SK-N-SH (cell line): ENCODE measurements around the gene TRPC4AP. TPM values are rescaled to one million over a fixed set of nuclear protein-coding genes. Genes with fewer than 3 reads are reported as not detected.

Source experiments
- CTCF ChIA-PET: fragments of 300-600, 350-600 bp; formaldehyde crosslinking; extraction: SDS; loops from one replicate; lab custom pipeline; 2021; lab: Yijun Ruan, JAX
- POLR2A ChIA-PET: fragments of 350-600 bp; sonication (Branson Sonifier 250); formaldehyde crosslinking; extraction: SDS; loops from one replicate; lab custom pipeline; 2020; ENCODE audit warnings: antibody characterized with exemption, inconsistent platforms; lab: Yijun Ruan, JAX
- DNase-seq: peaks from one replicate; pipeline ENCODE4 v3.0.0; 2012
- H2AFZ ChIP-seq: fragments of 200-600 bp; sonication (generic); 2 replicates; pipeline ENCODE4 v1.8.1; 2016; ENCODE audit warnings: antibody characterized with exemption, mild to moderate bottlenecking, low read depth
- H3F3A ChIP-seq: fragments of 200-600 bp; sonication (generic); replicated peaks from 2 replicates; pipeline ENCODE3; 2016; ENCODE audit warnings: antibody characterized with exemption, mild to moderate bottlenecking; ENCODE audit not compliant: insufficient read depth
- H3K27ac ChIP-seq, 2 experiments: fragments of 200-500 bp in 1 of 2; fragments of 200-600 bp in 1 of 2; sonication (Bioruptor generic) in 1 of 2; sonication (generic), shearing (Covaris generic) in 1 of 2; 2 replicates each; pipeline versions ENCODE4 v1.5.1 to v1.6.1; 2014 to 2016; ENCODE audit warnings: low read depth in 2 of 2, inconsistent platforms in 1 of 2, low read length in 1 of 2, mild to moderate bottlenecking in 1 of 2, mixed read lengths in 1 of 2
- H3K27me3 ChIP-seq: fragments of 200-600 bp; sonication (generic), shearing (Covaris generic); 2 replicates; pipeline ENCODE4 v1.6.1; 2016; ENCODE audit warnings: mixed run types; ENCODE audit not compliant: insufficient read depth
- H3K36me3 ChIP-seq, 2 experiments: fragments of 200-500 bp in 1 of 2; fragments of 200-600 bp in 1 of 2; sonication (Bioruptor generic) in 1 of 2; sonication (generic) in 1 of 2; replicated peaks in 1 of 2; 2 replicates each; pipeline versions ENCODE3 to v1.5.1; 2014 to 2016; ENCODE audit warnings: low read length in 1 of 2, mild to moderate bottlenecking in 1 of 2; ENCODE audit not compliant: insufficient read depth in 2 of 2, control insufficient read depth in 1 of 2
- H3K4me1 ChIP-seq, 2 experiments: fragments of 200-500 bp in 1 of 2; fragments of 200-600 bp in 1 of 2; sonication (Bioruptor generic) in 1 of 2; sonication (generic), shearing (Covaris generic) in 1 of 2; 2 replicates each; pipeline versions ENCODE4 v1.5.1 to v1.6.1; 2014 to 2016; ENCODE audit warnings: low read depth in 1 of 2, low read length in 1 of 2, mixed run types in 1 of 2; ENCODE audit not compliant: insufficient read depth in 2 of 2, control insufficient read depth in 1 of 2
- H3K4me2 ChIP-seq: fragments of 200-600 bp; sonication (generic), shearing (Covaris generic); 2 replicates; pipeline ENCODE4 v1.6.1; 2017; ENCODE audit warnings: mixed run types
- H3K4me3 ChIP-seq, 2 experiments: fragments of 200-500 bp in 1 of 2; fragments of 200-600 bp in 1 of 2; sonication (Bioruptor generic) in 1 of 2; sonication (generic), shearing (Covaris generic) in 1 of 2; 2 replicates each; pipeline versions ENCODE4 v1.5.1 to v1.8.1; 2014 to 2016; ENCODE audit warnings: low read depth in 2 of 2, inconsistent platforms in 1 of 2, low read length in 1 of 2, mild to moderate bottlenecking in 1 of 2, mixed read lengths in 1 of 2, moderate library complexity in 1 of 2
- H3K79me2 ChIP-seq: fragments of 200-600 bp; sonication (generic); 2 replicates; pipeline ENCODE4 v1.8.1; 2017; ENCODE audit warnings: mild to moderate bottlenecking; ENCODE audit not compliant: insufficient read depth
- H3K9ac ChIP-seq: fragments of 200-600 bp; sonication (generic); 2 replicates; pipeline ENCODE4 v1.6.1; 2017; ENCODE audit warnings: mixed run types
- H3K9me2 ChIP-seq: fragments of 200-600 bp; sonication (generic); 2 replicates; pipeline ENCODE4 v1.6.1; 2017; ENCODE audit warnings: mixed run types
- H3K9me3 ChIP-seq: fragments of 200-600 bp; sonication (generic); 2 replicates; pipeline ENCODE4 v1.6.1; 2017; ENCODE audit warnings: mixed run types, mild to moderate bottlenecking, moderate library complexity
- H4K20me1 ChIP-seq: fragments of 200-600 bp; sonication (generic); 2 replicates; pipeline ENCODE4 v1.6.1; 2017; ENCODE audit warnings: mild to moderate bottlenecking, mixed run types; ENCODE audit not compliant: insufficient read depth
- ELF1 ChIP-seq: IDR thresholded peaks from 2 replicates; pipeline ENCODE4 v1.4.0; 2012
- EP300 ChIP-seq, 2 experiments: IDR thresholded peaks; 2 replicates each; pipeline versions ENCODE4 v1.4.0 to v1.6.1; 2012; ENCODE audit warnings: borderline replicate concordance in 1 of 2, low read depth in 1 of 2, low read length in 1 of 2
- EZH2phosphoT487 ChIP-seq: fragments of 200-600 bp; sonication (generic); IDR thresholded peaks from 2 replicates; pipeline ENCODE4 v1.6.1; 2017; ENCODE audit warnings: low read depth, mixed run types, mild to moderate bottlenecking, antibody characterized with exemption, moderate library complexity, borderline replicate concordance
- FOXJ3 ChIP-seq: sonication (generic); formaldehyde crosslinking; IDR thresholded peaks from 2 replicates; pipeline ENCODE4 v1.5.1; 2020; ENCODE audit warnings: mild to moderate bottlenecking, missing genetic modification reagents
- GATA2 ChIP-seq: sonication (generic); formaldehyde crosslinking; IDR thresholded peaks from 2 replicates; pipeline ENCODE4 v1.5.0; 2020; ENCODE audit warnings: mild to moderate bottlenecking, missing genetic modification reagents
- MXI1 ChIP-seq: IDR thresholded peaks from 2 replicates; pipeline ENCODE4 v1.6.1; 2012; ENCODE audit warnings: mild to moderate bottlenecking, low read depth, low read length, improper control_type of control experiment
- NFIC ChIP-seq: IDR thresholded peaks from 2 replicates; pipeline ENCODE4 v1.4.0; 2012; ENCODE audit warnings: borderline replicate concordance
- POLR2AphosphoS5 ChIP-seq: IDR thresholded peaks from 2 replicates; pipeline ENCODE4 v1.6.1; 2012; ENCODE audit warnings: low read depth, low read length
- RCOR1 ChIP-seq: fragments of 150-350 bp; IDR thresholded peaks from 2 replicates; pipeline ENCODE4 v1.6.1; 2017; ENCODE audit warnings: antibody characterized with exemption, low read length
- RXRA ChIP-seq: IDR thresholded peaks from 2 replicates; pipeline ENCODE4 v1.4.0; 2012; ENCODE audit warnings: low read depth, mild to moderate bottlenecking, borderline replicate concordance
- SIN3A ChIP-seq: IDR thresholded peaks from 2 replicates; pipeline ENCODE4 v1.6.1; 2012; ENCODE audit warnings: low read depth, mild to moderate bottlenecking, low read length, moderate library complexity, borderline replicate concordance
- TAF1 ChIP-seq: IDR thresholded peaks from 2 replicates; pipeline ENCODE4 v1.6.1; 2012; ENCODE audit warnings: low read depth, mild to moderate bottlenecking, low read length, moderate library complexity, borderline replicate concordance
- WGBS: methylation state at CpG from one replicate; pipeline ENCODE4 v1.1.6; 2017; ENCODE audit warnings: low lambda C conversion rate; 5-methylcytosine and 5-hydroxymethylcytosine counted together
- polyA plus RNA-seq, 3 experiments: library from polyadenylated mRNA; depleted of rRNA; stranded (reverse); fragments of >200 nt; gene quantifications; 2 replicates each; pipeline ENCODE4 v1.2.3, GENCODE V29; 2012
- TF ChIP-seq, protein P1 (sequence below): IDR thresholded peaks from 2 replicates; pipeline ENCODE4 v1.6.1; 2012; ENCODE audit warnings: mild to moderate bottlenecking, low read depth, low read length, moderate library complexity
- TF ChIP-seq, protein P2 (sequence below): IDR thresholded peaks from 2 replicates; pipeline ENCODE4 v1.4.0; 2012; ENCODE audit warnings: low read depth, borderline replicate concordance

TRPC4AP gene
- polyA plus RNA-seq, 1 of the 3 experiments (the other 2 are of a cell fraction), result 57.4 TPM

GRCh38 chr20:34970846-34971560 lies 121.6 kb downstream of the TRPC4AP start:
- Histone ChIP-seq H2AFZ (no peak overlapping the region), H3K79me2 (no peaks in the 10 kb centered on the region), H3K4me3 (no peak overlapping the region), H3K9ac (no peak overlapping the region), H3K4me1 (peaks cover 0 to 7% of the 10 kb centered on the region in 2 experiments; a peak in 1 of 4 replicates), H3K9me2 (no peaks in the 10 kb centered on the region), H3K27me3 (no peaks in the 10 kb centered on the region; the same call in 1 of the 2 replicates), H3K27ac (no peak overlapping the region), H4K20me1 (no peaks in the 10 kb centered on the region), H3K9me3 (no peaks in the 10 kb centered on the region), H3K36me3 (no peaks in the 10 kb centered on the region), H3F3A (no peaks in the 10 kb centered on the region), H3K4me2 (no peak overlapping the region)
- POLR2A ChIA-PET, result no interaction called here
- CTCF ChIA-PET, result interaction anchor here (1.8 kb wide), 1 partner anchor 97 kb away, joined by 5 read pairs; no protein-coding TSS in a partner anchor
- TF ChIP-seq, protein P1, sequence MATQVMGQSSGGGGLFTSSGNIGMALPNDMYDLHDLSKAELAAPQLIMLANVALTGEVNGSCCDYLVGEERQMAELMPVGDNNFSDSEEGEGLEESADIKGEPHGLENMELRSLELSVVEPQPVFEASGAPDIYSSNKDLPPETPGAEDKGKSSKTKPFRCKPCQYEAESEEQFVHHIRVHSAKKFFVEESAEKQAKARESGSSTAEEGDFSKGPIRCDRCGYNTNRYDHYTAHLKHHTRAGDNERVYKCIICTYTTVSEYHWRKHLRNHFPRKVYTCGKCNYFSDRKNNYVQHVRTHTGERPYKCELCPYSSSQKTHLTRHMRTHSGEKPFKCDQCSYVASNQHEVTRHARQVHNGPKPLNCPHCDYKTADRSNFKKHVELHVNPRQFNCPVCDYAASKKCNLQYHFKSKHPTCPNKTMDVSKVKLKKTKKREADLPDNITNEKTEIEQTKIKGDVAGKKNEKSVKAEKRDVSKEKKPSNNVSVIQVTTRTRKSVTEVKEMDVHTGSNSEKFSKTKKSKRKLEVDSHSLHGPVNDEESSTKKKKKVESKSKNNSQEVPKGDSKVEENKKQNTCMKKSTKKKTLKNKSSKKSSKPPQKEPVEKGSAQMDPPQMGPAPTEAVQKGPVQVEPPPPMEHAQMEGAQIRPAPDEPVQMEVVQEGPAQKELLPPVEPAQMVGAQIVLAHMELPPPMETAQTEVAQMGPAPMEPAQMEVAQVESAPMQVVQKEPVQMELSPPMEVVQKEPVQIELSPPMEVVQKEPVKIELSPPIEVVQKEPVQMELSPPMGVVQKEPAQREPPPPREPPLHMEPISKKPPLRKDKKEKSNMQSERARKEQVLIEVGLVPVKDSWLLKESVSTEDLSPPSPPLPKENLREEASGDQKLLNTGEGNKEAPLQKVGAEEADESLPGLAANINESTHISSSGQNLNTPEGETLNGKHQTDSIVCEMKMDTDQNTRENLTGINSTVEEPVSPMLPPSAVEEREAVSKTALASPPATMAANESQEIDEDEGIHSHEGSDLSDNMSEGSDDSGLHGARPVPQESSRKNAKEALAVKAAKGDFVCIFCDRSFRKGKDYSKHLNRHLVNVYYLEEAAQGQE, result no peak
- TF ChIP-seq POLR2AphosphoS5 (no peak), GATA2 (CRISPR knock-in tag) (no peak), MXI1 (no peak), FOXJ3 (no peak), NFIC (no peak), ELF1 (no peak)
- TF ChIP-seq, protein P2, sequence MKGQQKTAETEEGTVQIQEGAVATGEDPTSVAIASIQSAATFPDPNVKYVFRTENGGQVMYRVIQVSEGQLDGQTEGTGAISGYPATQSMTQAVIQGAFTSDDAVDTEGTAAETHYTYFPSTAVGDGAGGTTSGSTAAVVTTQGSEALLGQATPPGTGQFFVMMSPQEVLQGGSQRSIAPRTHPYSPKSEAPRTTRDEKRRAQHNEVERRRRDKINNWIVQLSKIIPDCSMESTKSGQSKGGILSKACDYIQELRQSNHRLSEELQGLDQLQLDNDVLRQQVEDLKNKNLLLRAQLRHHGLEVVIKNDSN, result no peak
- no peak for DNase-seq
- 83% methylated on average over 6 of the region's 9 CpGs for WGBS

DNA sequence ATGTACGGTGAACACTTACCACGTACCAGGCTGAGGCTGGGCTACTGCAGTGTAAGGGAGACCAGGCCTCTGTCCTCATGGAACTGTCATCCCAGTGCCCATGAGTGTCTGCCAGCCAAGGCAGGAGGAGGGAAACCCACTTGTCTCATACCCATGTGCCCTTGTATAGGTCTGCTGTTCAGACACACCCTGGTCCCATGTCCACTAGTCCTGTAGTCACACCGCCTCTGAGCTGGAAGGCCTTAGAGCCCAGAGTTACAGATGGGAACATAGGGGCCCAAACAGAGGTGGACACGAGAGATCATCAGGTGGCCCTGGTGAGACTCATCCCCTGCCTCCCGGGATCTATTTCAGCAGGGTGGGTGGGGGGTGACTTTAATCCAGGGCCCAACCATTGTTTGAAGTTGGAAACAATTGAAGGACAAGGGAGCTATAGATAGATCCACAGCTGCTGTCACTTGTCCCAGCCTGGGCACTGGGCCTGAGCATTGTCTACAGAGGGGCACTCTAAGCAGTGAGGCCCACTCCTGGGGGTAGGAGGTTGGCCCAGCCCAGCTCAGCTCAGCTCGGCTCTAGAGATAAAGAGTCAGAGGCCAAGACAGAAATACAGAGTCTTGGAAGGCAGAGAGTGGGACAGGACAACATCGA lies 122.3 kb downstream of the TRPC4AP start:
- no peaks in the 10 kb centered on the region for H3K9me2 ChIP-seq
- CTCF ChIA-PET, result no interaction called here
- DNase-seq, result no peak
- TF ChIP-seq EP300 (IDR thresholded peaks at IDR 0.05; ENCODE audit: borderline replicate concordance in 1 of 2, low read depth in 1 of 2, low read length in 1 of 2) (no peak), TAF1 (no peak), RXRA (no peak), RCOR1 (no peak), SIN3A (no peak), EZH2phosphoT487 (no peak)
- TF ChIP-seq, protein P2, result no peak
- TF ChIP-seq, all 33 proteins: peak for 0
- H3K79me2 ChIP-seq, result no peaks in the 10 kb centered on the region
- no peak overlapping the region for H3K4me3 ChIP-seq
- H3K9ac ChIP-seq, result no peak overlapping the region
- POLR2A ChIA-PET, result no interaction called here
- no peaks in the 10 kb centered on the region for H3F3A ChIP-seq
- no peaks in the 10 kb centered on the region for H3K9me3 ChIP-seq
- H3K4me2 ChIP-seq, result no peak overlapping the region
- H2AFZ ChIP-seq, result no peak overlapping the region
- peaks cover 0 to 7% of the 10 kb centered on the region in 2 experiments; a peak in 1 of 4 replicates for H3K4me1 ChIP-seq
- 88% methylated on average over 6 of the region's 7 CpGs for WGBS
- H3K27me3 ChIP-seq, result no peaks in the 10 kb centered on the region; the same call in 1 of the 2 replicates
- no peaks in the 10 kb centered on the region for H3K36me3 ChIP-seq
- H3K27ac ChIP-seq, result no peak overlapping the region
- no peaks in the 10 kb centered on the region for H4K20me1 ChIP-seq
